SK-N-SH treated with all-trans-retinoic acid at 6 μM for 48 hours (cell line): ENCODE data around the gene KLF15.

Experiments used
- ATAC-seq: fragments of 200-7000 bp; cut with Tn5 transposase; 3 replicates; pipeline ENCODE4 v1.9.1; 2020; ENCODE audit warnings: mild to moderate bottlenecking, moderate library complexity
- ARNTL ChIP-seq: fragments of 450-650 bp; formaldehyde crosslinking; IDR thresholded peaks from 2 replicates; pipeline ENCODE4 v1.5.0; 2020; ENCODE audit warnings: low read depth, mild to moderate bottlenecking, moderate library complexity, borderline replicate concordance
- BACH2 ChIP-seq: fragments of 250-450 bp; sonication (Bioruptor Pico); IDR thresholded peaks from 2 replicates; pipeline ENCODE4 v1.9.0; 2021; ENCODE audit warnings: mild to moderate bottlenecking, borderline replicate concordance
- CSDC2 ChIP-seq: fragments of 250-450 bp; sonication (Bioruptor Pico); IDR thresholded peaks from 2 replicates; pipeline ENCODE4 v1.5.0; 2020; ENCODE audit warnings: mild to moderate bottlenecking, moderate library complexity
- ESRRG ChIP-seq: fragments of 250-450 bp; sonication (Bioruptor Pico); IDR thresholded peaks from 2 replicates; pipeline ENCODE4 v1.6.1; 2021; ENCODE audit warnings: mild to moderate bottlenecking
- GLIS3 ChIP-seq: fragments of 250-450 bp; sonication (Bioruptor Pico); IDR thresholded peaks from 2 replicates; pipeline ENCODE4 v1.5.0; 2020; ENCODE audit warnings: mild to moderate bottlenecking, moderate library complexity
- ISL1 ChIP-seq: fragments of 250-450 bp; sonication (Bioruptor Pico); IDR thresholded peaks from 2 replicates; pipeline ENCODE4 v2.1.2; 2022; ENCODE audit warnings: mild to moderate bottlenecking, moderate library complexity
- OSR1 ChIP-seq: fragments of 250-450 bp; sonication (Bioruptor Pico); IDR thresholded peaks from 2 replicates; pipeline ENCODE4 v1.8.0; 2022; ENCODE audit warnings: moderate library complexity, mild to moderate bottlenecking, inconsistent platforms
- PPARA ChIP-seq: fragments of 250-450 bp; sonication (Bioruptor Pico); IDR thresholded peaks from 2 replicates; pipeline ENCODE4 v1.5.0; 2020; ENCODE audit warnings: mild to moderate bottlenecking, borderline replicate concordance
- RARB ChIP-seq: fragments of 250-450 bp; sonication (Bioruptor Pico); IDR thresholded peaks from 2 replicates; pipeline ENCODE4 v1.8.0; 2021; ENCODE audit warnings: mild to moderate bottlenecking, moderate library complexity
- SNAI2 ChIP-seq: fragments of 250-450 bp; sonication (Bioruptor Pico); IDR thresholded peaks from 2 replicates; pipeline ENCODE4 v1.5.0; 2020; ENCODE audit warnings: mild to moderate bottlenecking, moderate library complexity
- TCF4 ChIP-seq: fragments of 250-450 bp; sonication (Bioruptor Pico); IDR thresholded peaks from 2 replicates; pipeline ENCODE4 v1.8.0; 2021; ENCODE audit warnings: mild to moderate bottlenecking, moderate library complexity, borderline replicate concordance
- TOX ChIP-seq: fragments of 250-450 bp; sonication (Bioruptor Pico); IDR thresholded peaks from 2 replicates; pipeline ENCODE4 v1.8.0; 2021; ENCODE audit warnings: mild to moderate bottlenecking, moderate library complexity, borderline replicate concordance
- ZC3H10 ChIP-seq: fragments of 250-450 bp; sonication (Bioruptor Pico); IDR thresholded peaks from 2 replicates; pipeline ENCODE4 v1.5.1; 2021; ENCODE audit warnings: mild to moderate bottlenecking, moderate library complexity
- ZFP3 ChIP-seq: fragments of 250-450 bp; sonication (Bioruptor Pico); IDR thresholded peaks from 2 replicates; pipeline ENCODE4 v1.5.0; 2020; ENCODE audit warnings: mild to moderate bottlenecking, moderate library complexity
- ZNF565 ChIP-seq: fragments of 450-650 bp; formaldehyde crosslinking; conservative IDR thresholded peaks from 2 replicates; pipeline ENCODE4 v1.5.0; 2020; ENCODE audit warnings: low read depth, mild to moderate bottlenecking, moderate library complexity
- ZNF70 ChIP-seq: fragments of 450-650 bp; formaldehyde crosslinking; IDR thresholded peaks from 2 replicates; pipeline ENCODE4 v1.5.0; 2020; ENCODE audit warnings: mild to moderate bottlenecking, moderate library complexity
- ZNF8 ChIP-seq: fragments of 450-650 bp; formaldehyde crosslinking; IDR thresholded peaks from 2 replicates; pipeline ENCODE4 v1.5.0; 2020; ENCODE audit warnings: mild to moderate bottlenecking, moderate library complexity
- TF ChIP-seq, protein P1 (sequence below): fragments of 250-450 bp; sonication (Bioruptor Pico); IDR thresholded peaks from 2 replicates; pipeline ENCODE4 v1.8.0; 2021; ENCODE audit warnings: low read depth, mild to moderate bottlenecking, moderate library complexity, borderline replicate concordance
- TF ChIP-seq, protein P2 (sequence below): fragments of 250-450 bp; sonication (Bioruptor Pico); IDR thresholded peaks from 2 replicates; pipeline ENCODE4 v1.5.0; 2020; ENCODE audit warnings: mild to moderate bottlenecking, moderate library complexity
- TF ChIP-seq, protein P3 (sequence below): fragments of 250-450 bp; sonication (Bioruptor Pico); IDR thresholded peaks from 2 replicates; pipeline ENCODE4 v1.5.1; 2021; ENCODE audit warnings: mild to moderate bottlenecking, moderate library complexity
- TF ChIP-seq, protein P4 (sequence below): fragments of 250-450 bp; sonication (Bioruptor Pico); IDR thresholded peaks from 2 replicates; pipeline ENCODE4 v1.8.0; 2020; ENCODE audit warnings: mild to moderate bottlenecking, moderate library complexity, borderline replicate concordance

KLF15 gene

DNA sequence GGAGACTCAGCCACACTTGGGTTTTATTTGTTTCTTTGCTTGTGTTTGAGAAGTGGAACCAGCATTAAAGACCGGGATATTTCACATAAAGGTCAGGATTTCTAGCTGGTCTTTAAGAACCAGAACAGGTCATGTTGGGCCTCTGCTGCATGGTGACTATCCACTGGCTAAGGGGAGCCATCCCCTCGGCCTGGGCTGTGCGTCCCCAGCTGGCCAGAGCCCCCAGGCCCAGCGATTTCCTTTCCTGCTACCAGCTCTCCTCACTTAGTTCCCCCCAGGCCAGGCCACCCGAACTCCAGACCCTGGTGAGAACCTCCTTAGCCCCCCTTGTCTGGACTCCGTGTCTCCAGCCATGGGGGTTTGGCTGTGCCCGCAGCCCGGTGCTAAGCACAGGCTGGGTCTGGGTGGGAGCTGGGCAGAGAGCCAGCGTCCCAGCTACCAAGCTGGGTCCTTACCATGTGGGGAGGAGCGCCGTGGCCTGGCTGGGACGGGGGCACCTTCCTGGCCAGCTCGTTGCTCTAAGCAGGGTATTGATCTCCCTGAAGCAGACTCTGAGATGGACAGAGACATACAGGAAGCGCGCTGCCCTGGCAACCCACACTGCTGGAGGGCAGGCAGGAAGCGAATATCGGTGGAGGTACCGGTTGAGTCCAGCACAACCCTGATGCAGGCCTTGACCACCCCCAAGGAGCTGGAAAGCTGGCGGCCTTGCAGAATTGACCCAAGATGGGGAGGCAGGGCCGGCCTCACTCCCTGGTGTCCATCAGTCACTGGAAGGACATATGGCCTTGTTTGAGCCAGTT lies 49.4 kb downstream of the KLF15 start (continued):
- TF ChIP-seq, protein P1, sequence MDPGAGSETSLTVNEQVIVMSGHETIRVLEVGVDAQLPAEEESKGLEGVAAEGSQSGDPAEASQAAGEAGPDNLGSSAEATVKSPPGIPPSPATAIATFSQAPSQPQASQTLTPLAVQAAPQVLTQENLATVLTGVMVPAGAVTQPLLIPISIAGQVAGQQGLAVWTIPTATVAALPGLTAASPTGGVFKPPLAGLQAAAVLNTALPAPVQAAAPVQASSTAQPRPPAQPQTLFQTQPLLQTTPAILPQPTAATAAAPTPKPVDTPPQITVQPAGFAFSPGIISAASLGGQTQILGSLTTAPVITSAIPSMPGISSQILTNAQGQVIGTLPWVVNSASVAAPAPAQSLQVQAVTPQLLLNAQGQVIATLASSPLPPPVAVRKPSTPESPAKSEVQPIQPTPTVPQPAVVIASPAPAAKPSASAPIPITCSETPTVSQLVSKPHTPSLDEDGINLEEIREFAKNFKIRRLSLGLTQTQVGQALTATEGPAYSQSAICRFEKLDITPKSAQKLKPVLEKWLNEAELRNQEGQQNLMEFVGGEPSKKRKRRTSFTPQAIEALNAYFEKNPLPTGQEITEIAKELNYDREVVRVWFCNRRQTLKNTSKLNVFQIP: no peak
- no peak for TF ChIP-seq ZNF8 (CRISPR knock-in tag)
- TF ChIP-seq ISL1: no peak
- TF ChIP-seq, protein P2, sequence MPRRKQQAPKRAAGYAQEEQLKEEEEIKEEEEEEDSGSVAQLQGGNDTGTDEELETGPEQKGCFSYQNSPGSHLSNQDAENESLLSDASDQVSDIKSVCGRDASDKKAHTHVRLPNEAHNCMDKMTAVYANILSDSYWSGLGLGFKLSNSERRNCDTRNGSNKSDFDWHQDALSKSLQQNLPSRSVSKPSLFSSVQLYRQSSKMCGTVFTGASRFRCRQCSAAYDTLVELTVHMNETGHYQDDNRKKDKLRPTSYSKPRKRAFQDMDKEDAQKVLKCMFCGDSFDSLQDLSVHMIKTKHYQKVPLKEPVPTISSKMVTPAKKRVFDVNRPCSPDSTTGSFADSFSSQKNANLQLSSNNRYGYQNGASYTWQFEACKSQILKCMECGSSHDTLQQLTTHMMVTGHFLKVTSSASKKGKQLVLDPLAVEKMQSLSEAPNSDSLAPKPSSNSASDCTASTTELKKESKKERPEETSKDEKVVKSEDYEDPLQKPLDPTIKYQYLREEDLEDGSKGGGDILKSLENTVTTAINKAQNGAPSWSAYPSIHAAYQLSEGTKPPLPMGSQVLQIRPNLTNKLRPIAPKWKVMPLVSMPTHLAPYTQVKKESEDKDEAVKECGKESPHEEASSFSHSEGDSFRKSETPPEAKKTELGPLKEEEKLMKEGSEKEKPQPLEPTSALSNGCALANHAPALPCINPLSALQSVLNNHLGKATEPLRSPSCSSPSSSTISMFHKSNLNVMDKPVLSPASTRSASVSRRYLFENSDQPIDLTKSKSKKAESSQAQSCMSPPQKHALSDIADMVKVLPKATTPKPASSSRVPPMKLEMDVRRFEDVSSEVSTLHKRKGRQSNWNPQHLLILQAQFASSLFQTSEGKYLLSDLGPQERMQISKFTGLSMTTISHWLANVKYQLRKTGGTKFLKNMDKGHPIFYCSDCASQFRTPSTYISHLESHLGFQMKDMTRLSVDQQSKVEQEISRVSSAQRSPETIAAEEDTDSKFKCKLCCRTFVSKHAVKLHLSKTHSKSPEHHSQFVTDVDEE (CRISPR knock-in tag): no peak
- TF ChIP-seq CSDC2 (CRISPR knock-in tag): no peak
- no peak for TF ChIP-seq RARB (CRISPR knock-in tag)
- no peak for TF ChIP-seq ZNF70
- no peak for TF ChIP-seq PPARA
- no peak for TF ChIP-seq ESRRG
- TF ChIP-seq, all 23 proteins: peak for 0

DNA sequence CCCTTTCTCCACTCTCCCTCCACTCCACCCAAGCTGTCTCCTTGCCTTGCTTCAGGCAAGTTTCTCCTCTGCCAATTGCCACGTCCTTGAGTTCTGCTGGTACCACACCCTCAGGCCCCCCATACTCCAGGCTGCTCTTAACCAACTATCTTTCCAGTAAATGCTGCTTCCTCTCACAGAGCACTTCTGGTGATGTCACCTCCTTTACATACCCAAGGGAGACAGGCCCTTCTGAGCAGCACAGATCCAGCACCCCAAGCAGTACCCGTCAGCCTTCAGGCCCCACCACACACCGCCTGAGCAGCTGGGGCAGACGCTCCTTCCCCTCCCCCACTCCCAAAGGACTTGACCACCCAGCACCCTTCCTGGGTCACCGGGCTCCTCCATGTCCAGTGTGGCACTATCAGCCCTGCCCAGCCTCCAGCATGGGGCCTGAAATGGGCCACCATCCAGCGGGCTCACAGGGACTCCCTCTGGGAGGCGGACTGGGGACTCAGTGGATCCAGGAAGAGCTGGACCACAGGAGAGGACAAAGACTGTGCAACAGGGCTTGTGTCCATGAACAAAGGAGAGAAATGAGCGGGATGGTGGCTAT lies 50.2 kb downstream of the KLF15 start:
- no peak for ATAC-seq
- TF ChIP-seq, protein P1: no peak
- TF ChIP-seq, all 23 proteins: peak for 0

DNA sequence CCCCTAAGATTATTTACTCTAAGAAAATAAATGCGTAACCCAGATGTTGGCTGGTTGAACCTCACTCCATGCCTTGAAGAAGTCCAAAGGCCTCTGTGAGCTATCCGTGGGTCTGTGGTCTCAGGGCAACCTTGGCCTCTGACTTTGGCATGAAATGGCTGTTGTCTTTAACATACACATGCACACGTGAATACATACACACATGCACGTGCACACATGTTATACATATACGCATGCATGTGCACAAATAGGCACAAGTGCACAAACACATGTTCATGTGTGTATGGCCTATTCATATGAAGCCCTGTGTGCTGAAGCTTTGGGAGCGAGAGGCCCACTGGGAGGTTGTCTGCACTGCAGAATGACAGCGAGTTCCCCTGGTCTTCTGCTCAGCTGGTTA lies 50.8 kb downstream of the KLF15 start:
- no peak for TF ChIP-seq ZNF8 (CRISPR knock-in tag)
- TF ChIP-seq OSR1 (CRISPR knock-in tag): no peak
- no peak for TF ChIP-seq ZC3H10
- no peak for TF ChIP-seq RARB (CRISPR knock-in tag)
- TF ChIP-seq, protein P3, sequence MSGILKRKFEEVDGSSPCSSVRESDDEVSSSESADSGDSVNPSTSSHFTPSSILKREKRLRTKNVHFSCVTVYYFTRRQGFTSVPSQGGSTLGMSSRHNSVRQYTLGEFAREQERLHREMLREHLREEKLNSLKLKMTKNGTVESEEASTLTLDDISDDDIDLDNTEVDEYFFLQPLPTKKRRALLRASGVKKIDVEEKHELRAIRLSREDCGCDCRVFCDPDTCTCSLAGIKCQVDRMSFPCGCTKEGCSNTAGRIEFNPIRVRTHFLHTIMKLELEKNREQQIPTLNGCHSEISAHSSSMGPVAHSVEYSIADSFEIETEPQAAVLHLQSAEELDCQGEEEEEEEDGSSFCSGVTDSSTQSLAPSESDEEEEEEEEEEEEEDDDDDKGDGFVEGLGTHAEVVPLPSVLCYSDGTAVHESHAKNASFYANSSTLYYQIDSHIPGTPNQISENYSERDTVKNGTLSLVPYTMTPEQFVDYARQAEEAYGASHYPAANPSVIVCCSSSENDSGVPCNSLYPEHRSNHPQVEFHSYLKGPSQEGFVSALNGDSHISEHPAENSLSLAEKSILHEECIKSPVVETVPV (CRISPR knock-in tag): no peak
- TF ChIP-seq CSDC2 (CRISPR knock-in tag): no peak
- no peak for TF ChIP-seq ZNF565 (CRISPR knock-in tag)
- TF ChIP-seq PPARA: no peak
- TF ChIP-seq, protein P1: no peak
- TF ChIP-seq, protein P4, sequence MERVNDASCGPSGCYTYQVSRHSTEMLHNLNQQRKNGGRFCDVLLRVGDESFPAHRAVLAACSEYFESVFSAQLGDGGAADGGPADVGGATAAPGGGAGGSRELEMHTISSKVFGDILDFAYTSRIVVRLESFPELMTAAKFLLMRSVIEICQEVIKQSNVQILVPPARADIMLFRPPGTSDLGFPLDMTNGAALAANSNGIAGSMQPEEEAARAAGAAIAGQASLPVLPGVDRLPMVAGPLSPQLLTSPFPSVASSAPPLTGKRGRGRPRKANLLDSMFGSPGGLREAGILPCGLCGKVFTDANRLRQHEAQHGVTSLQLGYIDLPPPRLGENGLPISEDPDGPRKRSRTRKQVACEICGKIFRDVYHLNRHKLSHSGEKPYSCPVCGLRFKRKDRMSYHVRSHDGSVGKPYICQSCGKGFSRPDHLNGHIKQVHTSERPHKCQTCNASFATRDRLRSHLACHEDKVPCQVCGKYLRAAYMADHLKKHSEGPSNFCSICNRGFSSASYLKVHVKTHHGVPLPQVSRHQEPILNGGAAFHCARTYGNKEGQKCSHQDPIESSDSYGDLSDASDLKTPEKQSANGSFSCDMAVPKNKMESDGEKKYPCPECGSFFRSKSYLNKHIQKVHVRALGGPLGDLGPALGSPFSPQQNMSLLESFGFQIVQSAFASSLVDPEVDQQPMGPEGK (CRISPR knock-in tag): no peak
- no peak for TF ChIP-seq ISL1
- no peak for TF ChIP-seq TOX
- TF ChIP-seq, protein P2 (CRISPR knock-in tag): no peak
- no peak for TF ChIP-seq GLIS3
- TF ChIP-seq ZFP3 (CRISPR knock-in tag): no peak
- TF ChIP-seq SNAI2 (CRISPR knock-in tag): no peak
- TF ChIP-seq BACH2 (CRISPR knock-in tag): no peak
- no peak for TF ChIP-seq TCF4 (CRISPR knock-in tag)
- TF ChIP-seq ARNTL (CRISPR knock-in tag): no peak
- ATAC-seq: no peak
